Right ventricle myocardium superior (tissue), 1 donor: ENCODE measurements around the gene TBKBP1. TPM values are rescaled to one million over a fixed set of nuclear protein-coding genes. Genes with fewer than 3 reads are reported as not detected.

ENCODE experiments used
- ATAC-seq: fragments of 200-7000 bp; cut with Tn5 transposase; one replicate; pipeline ENCODE4 v1.9.1; 2020; ENCODE audit warnings: mild to moderate bottlenecking; ENCODE audit not compliant: poor library complexity
- DNase-seq: peaks from one replicate; pipeline ENCODE4 v3.0.0-alpha.2; 2020
- intact Hi-C: fragments of 100-400 bp; cut with DNase I; formaldehyde crosslinking; loops from one replicate; pipeline ENCODE4 v1.11.2; 2022
- total RNA-seq: library from RNA; stranded (reverse); fragmentation: NEBNext Ultra II Directional; extraction: Animal tissue kit (Norgen Biotek cat#: 25700); gene quantifications from one replicate; pipeline ENCODE4 v1.2.1, GENCODE V29; 2021
- donor health status: DM: no; HTN: yes; CAD: no; lungs with severe emphysema.

TBKBP1 gene
- total RNA-seq, 1 donor from 2014 or later = 16.3 TPM

DNA sequence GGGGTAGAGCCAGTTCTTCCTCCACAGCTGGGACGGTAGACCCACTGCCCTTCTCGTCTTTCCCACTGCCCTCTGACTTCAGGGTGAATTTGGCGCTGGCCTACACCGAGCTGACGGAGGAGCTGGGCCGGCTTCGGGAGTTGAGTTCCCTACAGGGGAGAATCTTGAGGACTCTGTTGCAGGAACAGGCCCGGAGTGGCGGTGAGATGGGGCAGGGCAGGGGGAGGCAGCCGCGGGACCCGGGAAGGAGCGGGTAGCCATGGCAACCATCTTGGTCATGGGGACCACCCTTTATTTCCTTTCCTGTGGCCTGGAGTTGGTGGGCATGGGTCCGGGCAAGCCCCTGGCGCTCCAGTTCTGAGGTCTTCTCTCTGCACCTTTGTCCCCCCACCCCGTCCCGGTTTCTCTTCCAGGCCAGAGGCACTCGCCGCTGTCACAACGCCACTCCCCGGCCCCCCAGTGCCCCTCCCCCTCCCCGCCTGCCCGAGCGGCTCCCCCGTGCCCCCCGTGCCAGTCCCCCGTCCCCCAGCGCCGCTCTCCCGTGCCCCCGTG lies 14.4 kb downstream of the TBKBP1 start:
- intact Hi-C loops = no loop called here
- ATAC-seq = no peak

GRCh38 chr17:47708864-47709541 lies 15.0 kb downstream of the TBKBP1 start:
- intact Hi-C loops = no loop called here
- peak; percentile 69 for DNase-seq
- ATAC-seq = peak; percentile 78

More for the DNA sequence above, 14.4 kb downstream of the TBKBP1 start:
- peak; percentile 40 for DNase-seq

- intact Hi-C loops = no loop called here
- no peak for ATAC-seq
These were observed 15.6 kb downstream of the TBKBP1 start for GRCh38 chr17:47709594-47709993.

GRCh38 chr17:47711366-47712099 lies 17.6 kb downstream of the TBKBP1 start:
- DNase-seq = no peak
- intact Hi-C loops = no loop called here
- ATAC-seq = no peak

More at GRCh38 chr17:47709594-47709993, 15.6 kb downstream of the TBKBP1 start:
- DNase-seq = peak; percentile 4

DNA sequence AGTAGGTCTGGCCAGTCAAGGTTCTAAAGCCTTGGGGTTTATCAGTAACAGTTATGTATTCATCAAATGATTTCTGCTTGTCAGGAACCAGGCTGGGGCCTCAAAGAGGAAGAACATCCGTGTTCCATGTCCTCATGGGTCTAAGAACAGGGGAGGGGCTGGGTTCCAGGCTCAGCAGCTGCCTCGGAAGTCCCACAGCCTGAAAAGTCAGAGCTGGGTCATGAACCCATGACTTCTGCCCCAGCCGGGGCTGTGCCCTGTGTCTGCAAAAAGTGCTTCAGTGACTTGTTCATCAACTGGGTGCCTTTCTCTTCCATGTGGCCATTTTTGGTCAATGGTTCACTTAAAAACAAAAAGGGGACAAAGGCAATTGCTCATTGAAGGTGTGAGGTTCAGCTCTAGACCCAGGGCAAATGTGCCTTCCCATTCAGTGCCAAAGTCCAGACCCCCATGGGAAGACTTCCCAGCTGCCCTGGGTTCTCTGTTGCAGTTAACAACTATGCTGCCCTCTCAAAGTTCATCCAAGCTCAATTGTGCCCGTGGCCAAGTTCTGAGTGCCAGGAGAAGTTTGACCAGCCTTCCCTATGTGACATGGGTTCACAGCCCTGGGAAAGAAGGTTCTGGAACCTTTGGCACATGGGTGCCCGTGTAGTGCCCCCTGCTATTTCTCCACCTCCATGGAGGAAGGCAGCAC lies 18.5 kb downstream of the TBKBP1 start:
- DNase-seq (no peak), ATAC-seq (no peak)
- intact Hi-C loops = no loop called here

DNA sequence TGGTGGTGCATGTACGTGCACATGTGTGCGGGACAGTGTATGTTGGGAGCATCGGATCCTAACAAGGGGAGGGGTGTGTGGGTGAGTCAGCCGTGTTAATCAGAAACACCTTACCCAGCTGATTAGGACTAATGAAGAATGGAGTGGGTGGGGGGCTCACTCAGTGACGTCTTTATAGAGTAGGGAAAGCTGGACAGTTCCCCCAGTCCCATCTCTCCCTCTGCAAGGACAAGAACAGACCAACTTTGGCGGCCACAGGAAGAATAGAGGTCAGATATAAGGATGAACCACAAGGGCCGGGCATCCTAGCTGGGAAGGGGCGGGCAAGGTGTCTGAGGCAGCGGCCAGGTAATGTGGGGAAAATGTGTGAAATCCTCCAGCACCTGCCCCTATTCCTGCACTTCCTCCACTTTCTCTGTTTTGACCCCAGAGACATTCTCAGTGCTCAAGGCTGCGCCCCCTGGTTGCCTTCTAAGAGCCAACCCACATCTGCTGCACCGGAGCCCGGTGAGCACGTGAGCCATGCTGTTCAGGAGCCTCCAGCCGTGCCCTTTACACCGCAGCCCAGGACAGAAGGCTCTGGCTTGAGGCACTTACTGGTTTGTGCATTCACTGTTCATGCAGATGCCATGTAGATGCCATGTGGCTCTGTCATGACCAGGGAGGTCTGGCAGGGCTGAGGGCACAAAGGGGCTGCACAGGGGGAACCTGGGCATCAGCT lies 20.2 kb downstream of the TBKBP1 start:
- ATAC-seq (no peak), DNase-seq (no peak)
- intact Hi-C loops = no loop called here

- DNase-seq = no peak
- ATAC-seq = no peak
- intact Hi-C loops = no loop called here
These were observed 20.9 kb downstream of the TBKBP1 start for GRCh38 chr17:47714773-47715396.

GRCh38 chr17:47715669-47716325 lies 21.8 kb downstream of the TBKBP1 start:
- ATAC-seq = no peak
- intact Hi-C loops = no loop called here
- no peak for DNase-seq

GRCh38 chr17:47716375-47716774 lies 22.4 kb downstream of the TBKBP1 start:
- ATAC-seq (no peak), DNase-seq (no peak)
- intact Hi-C loops = no loop called here

DNA sequence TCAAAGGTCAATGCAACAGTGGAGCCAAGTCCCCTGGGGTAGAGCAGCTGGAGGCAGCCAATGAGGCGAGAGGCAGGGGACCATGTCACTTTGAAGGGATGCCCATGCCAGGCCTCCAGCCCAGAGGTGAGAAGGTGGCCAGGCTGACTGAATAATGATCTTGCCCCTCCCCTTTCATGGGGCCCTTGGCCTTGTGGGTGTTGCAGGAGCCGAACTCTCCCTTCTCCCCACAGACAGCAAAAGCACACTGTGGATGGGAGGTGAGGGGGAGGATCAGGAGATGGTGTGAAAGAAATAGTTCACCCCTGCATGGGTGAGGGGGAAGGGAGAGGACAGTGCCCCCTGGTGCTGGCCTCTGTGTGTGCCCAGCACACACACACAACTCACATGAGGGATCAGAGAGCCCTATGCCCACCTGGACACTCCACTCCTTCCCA lies 23.3 kb downstream of the TBKBP1 start:
- intact Hi-C loops = no loop called here
- DNase-seq (no peak), ATAC-seq (peak; percentile 24)

GRCh38 chr17:47717979-47718621 lies 24.1 kb downstream of the TBKBP1 start:
- ATAC-seq (no peak), DNase-seq (no peak)
- intact Hi-C loops = no loop called here

GRCh38 chr17:47718634-47719405 lies 24.9 kb downstream of the TBKBP1 start:
- intact Hi-C loops = no loop called here
- ATAC-seq = no peak
- no peak for DNase-seq

- DNase-seq (no peak), ATAC-seq (no peak)
- intact Hi-C loops = no loop called here
These were observed 25.6 kb downstream of the TBKBP1 start for GRCh38 chr17:47719411-47720152.

DNA sequence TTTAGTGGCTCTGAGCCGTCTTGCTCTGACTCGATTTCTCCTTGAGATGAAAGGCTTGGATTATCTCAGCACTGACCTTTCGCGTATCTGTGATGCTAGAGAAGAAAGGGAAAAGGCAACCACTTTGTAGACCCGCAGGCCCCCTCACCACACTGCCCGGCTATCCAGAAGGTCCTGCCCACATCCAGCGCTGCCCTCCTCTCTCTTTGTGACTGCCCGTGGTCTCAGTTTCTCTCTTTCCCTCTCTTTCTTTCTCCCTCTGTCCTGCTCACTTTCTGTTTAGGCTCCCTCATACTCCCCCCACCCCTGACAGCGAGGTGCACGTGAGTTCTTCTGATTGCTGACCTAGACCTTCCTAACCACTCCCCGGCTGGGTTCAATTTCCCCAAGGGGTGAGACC lies 26.2 kb downstream of the TBKBP1 start:
- intact Hi-C loops = no loop called here
- ATAC-seq = no peak
- DNase-seq = no peak

GRCh38 chr17:47720754-47721533 lies 27.0 kb downstream of the TBKBP1 start:
- intact Hi-C loops = no loop called here
- DNase-seq = no peak
- ATAC-seq = no peak
